Subcutaneous adipose tissue (tissue), 4 donors: ENCODE measurements around the gene BRI3BP. TPM values are rescaled to one million over a fixed set of nuclear protein-coding genes. Genes with fewer than 3 reads are reported as not detected.

Source experiments
- CTCF ChIP-seq: fragments of 450-650 bp; IDR thresholded peaks from one replicate; pipeline ENCODE4 v1.5.1; 2016; ENCODE audit warnings: low read depth, mild to moderate bottlenecking, control low read depth, antibody characterized with exemption, moderate library complexity
- total RNA-seq, 4 donors: library from RNA; depleted of rRNA; stranded (reverse); fragments of >200 nt; gene quantifications; one replicate each; pipeline ENCODE4 v1.1.0, GENCODE V29; 2016

Gene BRI3BP
- total RNA-seq, 4 donors from 2014 or later, result 4.7 to 5.8 (median 5.0) TPM

GRCh38 chr12:124995200-124995961, 1.9 kb downstream of the BRI3BP start:
- TF ChIP-seq CTCF, result no peak

GRCh38 chr12:124998705-124999104, 5.3 kb downstream of the BRI3BP start:
- TF ChIP-seq CTCF, result no peak

DNA sequence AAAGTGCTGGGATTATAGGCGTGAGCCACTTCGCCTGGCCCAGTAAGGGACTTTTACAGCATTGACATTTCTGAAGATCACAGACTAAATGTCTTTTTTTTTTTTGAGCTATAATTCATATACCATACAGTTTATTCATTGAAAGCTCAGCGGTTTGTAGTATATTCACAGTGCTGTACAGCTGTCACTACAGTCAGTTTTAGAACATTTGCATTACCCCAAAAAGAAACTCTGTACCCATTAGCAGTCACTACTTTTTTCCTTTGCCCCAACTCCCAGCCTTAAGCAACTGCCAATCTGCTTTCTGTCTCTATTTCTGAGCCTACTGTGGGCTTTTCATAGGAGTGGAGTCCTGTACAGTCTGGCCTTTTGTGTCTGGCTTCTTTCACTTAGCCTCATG, 8.2 kb downstream of the BRI3BP start:
- no peak for TF ChIP-seq CTCF

DNA sequence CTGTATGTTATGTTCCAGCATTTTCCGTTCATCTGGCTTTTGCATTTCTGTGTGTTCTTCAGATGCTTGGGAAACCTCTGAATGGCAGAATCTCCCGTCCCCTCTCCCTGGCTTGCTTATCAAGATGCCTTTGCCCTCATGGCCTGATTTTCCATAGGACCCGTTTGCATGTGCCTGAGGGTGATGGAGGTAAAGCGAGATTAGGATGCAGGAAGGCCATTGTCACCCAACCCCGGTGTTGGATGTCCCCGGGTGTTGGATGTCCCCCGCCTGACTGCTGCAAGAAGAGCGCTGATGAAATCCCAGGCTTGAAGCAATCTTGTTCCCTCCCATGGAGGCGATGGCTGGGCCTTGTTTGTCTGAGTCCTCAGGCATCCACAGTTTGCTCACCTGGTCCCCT, 9.6 kb downstream of the BRI3BP start:
- TF ChIP-seq CTCF, result no peak

GRCh38 chr12:125004621-125005020, 11.2 kb downstream of the BRI3BP start:
- no peak for TF ChIP-seq CTCF

- no peak for TF ChIP-seq CTCF
Observed at GRCh38 chr12:125005652-125006051, 12.2 kb downstream of the BRI3BP start.

GRCh38 chr12:125006365-125006764, 12.9 kb downstream of the BRI3BP start:
- no peak for TF ChIP-seq CTCF
